ENCODE results near the gene PBX1.

PBX1 gene

GRCh38 chr1:164713456-164714207 lies 154.6 kb downstream of the PBX1 start:
- FAIRE-seq, result no peak

GRCh38 chr1:164716992-164717703 lies 158.2 kb downstream of the PBX1 start:
- FAIRE-seq (no peak), DNase-seq (ENCODE audit: insufficient read length, low spot score) (peak; percentile 13)

More at GRCh38 chr1:164713456-164714207, 154.6 kb downstream of the PBX1 start:
- no peak for DNase-seq (ENCODE audit: insufficient read length, low spot score)

GRCh38 chr1:164718821-164719220 lies 159.8 kb downstream of the PBX1 start:
- DNase-seq (ENCODE audit: insufficient read length, low spot score), result no peak
- no peak for FAIRE-seq

DNA sequence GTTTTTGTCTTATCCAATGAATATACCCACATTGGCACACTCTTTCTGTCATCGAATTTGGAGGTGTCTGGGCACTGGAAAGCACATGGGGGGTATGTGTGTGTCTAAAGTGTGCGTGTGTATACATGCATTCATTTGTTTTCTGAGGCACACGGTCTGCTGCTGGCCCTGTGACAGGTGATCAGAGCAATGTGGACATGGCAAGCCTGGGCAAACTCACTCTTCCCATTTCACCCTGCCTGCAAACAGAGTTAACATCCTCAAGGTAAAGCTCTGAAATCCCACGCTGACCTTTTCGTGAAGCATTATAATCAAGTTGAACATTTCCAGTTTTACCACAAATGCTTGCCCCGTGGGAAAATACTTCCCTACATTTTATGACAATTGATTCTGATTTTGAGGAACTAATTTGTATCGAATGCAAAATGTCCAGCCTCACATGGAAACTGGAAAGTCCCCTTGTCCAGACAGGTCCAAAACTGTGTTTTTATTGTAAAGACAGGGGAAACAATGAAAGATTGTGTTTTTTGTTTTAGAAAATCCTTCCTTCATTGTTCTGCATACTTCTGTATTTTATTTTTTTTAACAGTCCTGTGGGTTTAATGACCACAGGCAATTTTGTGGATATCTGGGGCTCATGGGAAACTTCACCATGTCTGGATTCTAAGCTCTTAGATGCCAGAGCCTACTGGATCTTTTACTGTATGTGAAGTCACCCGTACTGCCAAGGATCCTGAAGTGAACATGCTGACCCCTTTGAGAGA lies 160.9 kb downstream of the PBX1 start:
- no peak for DNase-seq (ENCODE audit: insufficient read length, low spot score)
- FAIRE-seq, result no peak

DNA sequence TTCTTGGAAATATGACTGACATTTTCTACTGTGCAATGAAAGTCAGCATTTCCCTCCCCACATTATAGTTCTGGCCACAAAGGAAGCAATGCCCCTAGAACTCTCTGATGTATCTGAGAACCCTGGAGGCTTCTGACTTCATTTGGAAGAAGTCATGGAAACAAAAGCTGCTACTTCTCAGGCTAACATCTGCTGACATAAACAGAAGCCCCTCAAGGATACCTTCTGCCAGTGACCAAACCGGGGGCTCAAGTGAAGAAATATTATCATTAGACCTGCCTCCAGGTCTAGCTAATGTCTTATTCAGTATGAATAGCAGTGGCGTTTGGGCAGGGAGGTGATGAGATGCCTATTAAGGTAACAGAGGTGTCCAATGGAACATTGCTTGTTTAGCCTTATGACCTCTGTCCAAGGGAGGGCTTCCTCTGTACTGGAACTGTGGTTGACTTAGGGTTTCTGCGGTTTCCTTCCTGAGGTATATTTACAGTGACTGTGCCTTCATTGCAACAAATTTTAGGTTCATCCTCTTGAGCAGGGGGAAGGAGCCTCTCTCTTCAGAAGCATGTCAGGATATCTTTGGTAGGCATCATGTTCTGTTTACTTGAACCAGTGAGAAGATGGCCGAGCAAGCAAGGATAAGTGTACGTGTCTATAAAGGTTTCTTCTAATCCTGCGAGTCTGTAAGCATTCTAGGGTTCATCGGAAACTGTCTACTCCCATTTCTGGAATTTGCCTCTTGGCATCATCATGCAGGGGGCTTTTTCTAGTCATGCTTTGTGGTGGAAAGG lies 161.7 kb downstream of the PBX1 start:
- DNase-seq (ENCODE audit: insufficient read length, low spot score), result no peak
- no peak for FAIRE-seq

DNA sequence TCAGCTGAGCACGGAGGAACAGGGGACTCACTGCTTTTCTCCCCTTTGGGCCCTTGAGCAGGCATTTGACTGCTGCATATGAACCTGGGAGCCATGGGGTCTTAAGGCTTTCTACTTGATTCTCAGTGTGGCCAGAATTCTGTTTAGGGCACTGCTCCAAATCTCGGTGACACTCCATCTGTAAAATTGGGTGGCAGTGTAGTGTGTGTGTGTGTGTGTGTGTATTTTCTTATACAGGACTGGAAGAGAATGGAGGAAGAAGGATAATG lies 162.2 kb downstream of the PBX1 start:
- FAIRE-seq, result no peak
- DNase-seq (ENCODE audit: insufficient read length, low spot score), result no peak

- FAIRE-seq (no peak), DNase-seq (ENCODE audit: insufficient read length, low spot score) (no peak)
These were observed 164.4 kb downstream of the PBX1 start for GRCh38 chr1:164723296-164723798.

DNA sequence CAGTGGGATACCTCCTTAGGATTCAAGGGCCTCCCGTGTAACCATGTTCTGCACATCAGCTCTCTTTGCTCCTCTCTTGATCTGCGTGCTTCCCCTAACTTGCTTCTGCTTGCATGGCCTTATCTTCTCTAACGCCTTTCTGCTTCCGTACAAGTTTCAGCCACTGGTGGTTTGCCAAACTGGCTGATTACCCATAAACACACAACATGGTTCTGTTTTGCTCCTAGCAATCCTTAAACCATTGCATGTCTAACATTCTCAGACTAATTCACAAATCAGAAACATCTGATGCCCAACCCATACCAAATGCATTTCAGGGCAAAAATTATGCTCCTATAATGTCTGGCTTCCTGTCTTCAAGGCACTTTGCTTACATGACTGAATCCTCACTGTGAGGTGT lies 166.4 kb downstream of the PBX1 start:
- FAIRE-seq, result peak; percentile 38
- no peak for DNase-seq (ENCODE audit: insufficient read length, low spot score)

DNA sequence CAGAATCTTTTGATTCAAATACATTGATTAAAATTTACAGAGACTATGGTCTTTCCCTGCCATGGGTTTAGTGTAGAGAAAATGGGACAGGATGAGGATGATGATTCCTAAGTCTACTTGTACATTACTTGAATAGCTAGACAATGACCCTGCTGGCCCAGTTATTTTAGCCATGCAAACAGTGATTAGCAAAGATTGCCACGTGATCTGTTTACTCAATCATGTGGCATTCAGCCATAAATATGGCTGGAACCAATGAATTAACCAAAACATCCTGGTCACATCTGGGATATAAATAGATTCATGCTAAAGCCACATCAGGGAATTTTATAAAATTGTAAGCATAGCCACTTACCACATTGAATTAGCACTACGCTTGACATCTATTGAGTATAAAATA lies 167.3 kb downstream of the PBX1 start:
- no peak for FAIRE-seq
- no peak for DNase-seq (ENCODE audit: insufficient read length, low spot score)

DNA sequence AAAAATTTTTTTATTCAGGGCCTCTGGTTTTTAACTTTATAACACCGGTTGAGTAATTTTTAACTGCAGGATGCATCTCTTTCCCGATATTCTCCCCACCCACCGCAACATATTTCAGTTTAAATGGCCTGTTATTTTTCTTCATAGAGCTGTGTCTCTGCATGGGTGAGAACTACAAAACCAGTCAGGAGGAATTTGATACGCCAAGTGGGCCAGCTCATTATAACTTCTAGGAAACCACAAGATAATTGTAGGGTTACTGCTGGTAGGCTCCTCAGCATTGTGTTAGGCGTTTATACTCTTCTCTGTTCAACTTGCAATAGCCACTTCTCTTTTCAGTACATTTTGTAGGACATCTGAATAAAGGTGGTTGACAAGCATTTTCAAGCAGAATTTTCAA lies 169.7 kb downstream of the PBX1 start:
- no peak for DNase-seq (ENCODE audit: insufficient read length, low spot score)
- FAIRE-seq, result no peak

DNA sequence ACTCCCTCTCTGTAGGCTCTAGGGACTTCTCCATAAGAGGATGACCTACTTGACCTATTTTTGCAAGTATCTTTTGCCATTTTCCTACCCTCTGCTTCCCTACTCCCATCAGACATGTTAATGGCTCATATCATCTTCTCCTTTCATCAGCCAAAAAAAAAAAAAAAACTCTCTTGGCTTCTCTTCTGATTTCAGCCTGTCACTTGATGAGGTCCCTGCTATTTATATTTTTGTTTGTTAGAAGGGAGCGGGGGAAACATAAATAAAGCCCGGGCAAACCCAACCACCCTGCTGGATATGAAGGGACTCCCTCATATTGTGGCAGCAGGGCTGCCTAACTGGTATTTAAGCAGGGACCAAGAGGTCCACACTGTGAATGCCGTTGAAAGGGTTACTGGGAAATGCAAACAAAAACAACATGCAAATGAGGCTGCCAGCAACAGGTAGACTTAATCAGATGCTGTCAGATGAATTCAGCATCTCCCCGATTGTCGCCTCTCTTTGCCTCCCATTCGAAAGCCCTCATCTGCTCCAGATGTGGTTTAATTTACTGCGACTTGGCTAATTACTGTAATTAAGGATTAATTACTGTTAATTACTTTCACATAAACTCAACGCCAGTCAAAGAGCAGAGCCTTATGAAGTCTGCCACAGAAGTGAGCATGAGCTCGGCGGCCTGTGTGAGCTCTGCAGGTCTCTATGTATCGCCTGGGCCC lies 172.3 kb downstream of the PBX1 start:
- DNase-seq (ENCODE audit: insufficient read length, low spot score), result no peak
- FAIRE-seq, result no peak

GRCh38 chr1:164733070-164733469 lies 174.1 kb downstream of the PBX1 start:
- DNase-seq (ENCODE audit: insufficient read length, low spot score), result no peak

GRCh38 chr1:164733734-164734133 lies 174.8 kb downstream of the PBX1 start:
- FAIRE-seq (no peak), DNase-seq (ENCODE audit: insufficient read length, low spot score) (no peak)

More at GRCh38 chr1:164733070-164733469, 174.1 kb downstream of the PBX1 start:
- no peak for FAIRE-seq

DNA sequence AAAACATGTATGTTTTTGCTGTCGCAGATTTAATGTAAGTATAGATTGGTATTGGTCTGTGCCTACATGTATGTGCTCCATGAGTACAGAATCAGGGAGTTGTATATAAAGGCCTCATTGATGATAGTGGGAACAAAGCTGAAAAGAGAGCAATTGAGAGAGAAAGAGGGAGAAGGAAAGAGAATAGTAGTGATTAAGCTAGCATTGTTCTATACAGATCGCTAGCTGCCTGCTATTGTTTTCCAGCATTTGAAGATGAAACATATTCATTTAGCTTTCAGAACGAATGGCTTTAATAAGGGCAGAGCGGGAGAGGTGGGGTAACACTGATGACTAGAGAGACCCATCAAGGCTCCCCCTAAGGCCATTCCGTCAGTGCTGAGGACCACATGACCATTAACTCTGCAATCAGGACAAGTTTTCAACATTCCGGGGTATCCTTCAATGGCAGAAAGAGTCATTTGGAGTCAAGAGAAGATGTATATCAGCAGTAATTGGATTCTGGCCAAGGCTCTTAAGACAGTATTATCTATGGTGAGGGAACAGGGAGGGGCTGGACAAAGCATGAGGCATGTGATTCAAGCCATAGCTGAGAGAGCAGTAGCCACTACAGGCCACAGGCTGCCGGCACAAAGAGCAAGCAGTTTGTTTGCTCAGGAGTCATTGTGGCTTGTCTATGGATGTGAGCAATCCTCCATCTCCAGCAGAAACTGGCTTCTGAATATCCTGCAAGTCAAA lies 176.5 kb downstream of the PBX1 start:
- FAIRE-seq (no peak), DNase-seq (ENCODE audit: insufficient read length, low spot score) (no peak)

GRCh38 chr1:164736137-164736536 lies 177.2 kb downstream of the PBX1 start:
- FAIRE-seq (no peak), DNase-seq (ENCODE audit: insufficient read length, low spot score) (no peak)

GRCh38 chr1:164739189-164739588 lies 180.2 kb downstream of the PBX1 start:
- FAIRE-seq (no peak), DNase-seq (ENCODE audit: insufficient read length, low spot score) (no peak)

- no peak for FAIRE-seq
- no peak for DNase-seq (ENCODE audit: insufficient read length, low spot score)
These were observed 181.1 kb downstream of the PBX1 start for GRCh38 chr1:164740000-164740526.

GRCh38 chr1:164742745-164743144 lies 183.8 kb downstream of the PBX1 start:
- no peak for DNase-seq (ENCODE audit: insufficient read length, low spot score)
- FAIRE-seq, result no peak

DNA sequence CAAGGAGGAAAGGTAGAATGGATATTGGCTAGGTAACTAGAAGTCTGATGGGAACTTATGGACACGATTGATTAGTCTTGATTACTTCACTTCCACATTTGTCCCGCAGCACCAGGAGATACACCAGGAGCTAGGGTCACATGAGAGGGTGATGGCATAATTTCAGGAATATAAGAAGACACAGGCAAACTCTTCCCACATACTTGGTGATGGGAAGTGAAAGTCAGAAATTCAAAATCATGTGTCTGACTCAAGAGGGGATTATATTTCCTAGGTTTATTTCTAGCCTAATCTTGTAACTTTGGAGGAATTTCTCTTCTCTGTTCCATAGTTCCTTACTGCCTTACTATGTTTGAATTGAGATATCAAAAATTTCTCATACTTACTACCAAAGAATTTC lies 185.0 kb downstream of the PBX1 start:
- no peak for FAIRE-seq
- no peak for DNase-seq (ENCODE audit: insufficient read length, low spot score)
